Measurements from ENCODE around the gene PEF1.

PEF1 gene

GRCh38 chr1:31670593-31670964 lies 25.9 kb upstream of the PEF1 start:
- FAIRE-seq: no peak

- no peak for FAIRE-seq
Observed at GRCh38 chr1:31669786-31670592, 25.3 kb upstream of the PEF1 start.

GRCh38 chr1:31669433-31669785 lies 24.7 kb upstream of the PEF1 start:
- FAIRE-seq: no peak

GRCh38 chr1:31668303-31668883 lies 23.7 kb upstream of the PEF1 start:
- FAIRE-seq: no peak

GRCh38 chr1:31667065-31667785 lies 22.5 kb upstream of the PEF1 start:
- FAIRE-seq: no peak

DNA sequence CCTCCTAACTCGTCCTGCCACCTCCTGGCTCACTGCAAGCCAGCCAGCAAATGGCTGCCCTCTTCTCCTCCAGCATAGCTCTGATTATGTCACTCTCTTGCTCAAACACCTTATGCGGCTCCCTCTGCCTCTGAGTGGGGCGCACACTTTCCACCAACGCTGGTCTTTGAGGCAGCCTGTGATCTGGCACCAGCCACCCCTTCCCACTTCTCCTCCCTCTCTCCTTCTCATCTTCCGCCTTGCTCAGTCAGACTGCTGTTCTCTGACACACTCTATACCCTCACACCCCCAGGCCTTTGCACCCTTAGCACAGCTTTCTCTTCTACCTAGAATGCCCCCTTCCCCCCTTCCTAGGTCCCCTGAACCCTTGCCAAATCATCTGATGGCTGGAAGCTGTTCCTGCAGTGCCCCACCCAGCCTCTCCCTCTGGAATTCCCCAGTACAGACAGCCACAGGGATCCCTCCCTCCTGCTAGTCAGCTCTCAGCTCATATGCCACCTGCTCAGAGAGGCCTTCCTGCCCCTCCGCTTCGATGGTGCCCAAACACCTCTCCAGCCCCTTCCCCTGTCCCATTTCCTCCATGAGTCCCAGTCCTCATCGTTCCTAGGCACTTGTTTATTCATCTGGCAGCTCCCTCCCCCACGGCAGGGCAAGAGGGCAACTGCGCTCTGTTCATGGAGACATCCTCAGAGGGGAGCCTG lies 21.7 kb upstream of the PEF1 start:
- FAIRE-seq: no peak

DNA sequence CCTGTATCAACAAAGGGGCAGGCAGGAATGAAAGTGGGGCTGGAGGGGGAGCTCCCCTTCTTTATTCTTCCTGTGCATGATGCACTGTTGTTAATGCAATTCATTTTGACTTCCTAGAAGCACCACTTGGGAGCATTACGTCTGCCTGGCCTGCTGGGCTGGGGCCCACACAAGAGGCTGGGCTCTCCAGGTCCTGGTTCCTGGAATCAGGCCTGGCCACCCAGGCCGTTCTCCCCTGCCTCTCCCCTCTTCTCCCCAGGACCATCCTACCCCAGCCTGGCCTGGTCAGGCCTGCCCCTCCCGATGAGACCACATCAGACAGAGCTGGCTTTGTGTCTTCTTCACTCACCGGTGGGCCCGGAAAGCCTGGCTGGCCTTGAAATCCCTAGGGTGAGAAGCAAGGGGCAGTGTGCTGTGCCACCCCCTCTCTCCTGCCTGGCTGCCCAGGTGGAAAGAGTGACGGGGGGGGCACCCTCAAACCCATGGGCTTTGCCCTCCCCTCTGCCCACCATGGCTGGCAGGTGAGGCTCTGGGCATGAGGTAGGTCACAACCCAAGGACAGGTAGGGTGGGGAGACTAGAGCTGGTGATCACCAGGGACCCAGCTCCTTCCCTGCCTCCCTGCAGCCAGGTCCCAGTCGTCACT lies 20.7 kb upstream of the PEF1 start:
- no peak for FAIRE-seq

- FAIRE-seq: no peak
Observed at GRCh38 chr1:31664528-31664927, 19.9 kb upstream of the PEF1 start.

- FAIRE-seq: no peak
Observed at GRCh38 chr1:31663622-31664452, 19.2 kb upstream of the PEF1 start.

DNA sequence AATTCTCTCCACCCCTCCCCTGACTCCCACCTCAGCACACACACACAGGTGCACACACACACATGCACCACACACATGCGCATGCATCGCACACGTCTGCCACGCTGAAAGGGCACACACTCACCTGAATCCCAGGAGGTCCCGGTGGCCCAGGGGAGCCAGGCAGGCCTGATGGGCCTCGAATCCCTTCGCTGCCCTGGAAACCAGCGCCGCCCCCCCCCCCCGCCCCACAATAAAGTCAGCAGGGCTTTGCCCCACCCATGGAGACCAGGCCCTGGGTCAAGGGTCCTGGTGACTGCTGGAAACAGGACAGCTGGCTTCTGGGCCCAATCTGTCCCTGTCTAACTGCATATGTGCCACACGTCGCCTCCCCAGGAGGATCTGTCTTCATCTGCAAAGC lies 17.8 kb upstream of the PEF1 start:
- FAIRE-seq: no peak

DNA sequence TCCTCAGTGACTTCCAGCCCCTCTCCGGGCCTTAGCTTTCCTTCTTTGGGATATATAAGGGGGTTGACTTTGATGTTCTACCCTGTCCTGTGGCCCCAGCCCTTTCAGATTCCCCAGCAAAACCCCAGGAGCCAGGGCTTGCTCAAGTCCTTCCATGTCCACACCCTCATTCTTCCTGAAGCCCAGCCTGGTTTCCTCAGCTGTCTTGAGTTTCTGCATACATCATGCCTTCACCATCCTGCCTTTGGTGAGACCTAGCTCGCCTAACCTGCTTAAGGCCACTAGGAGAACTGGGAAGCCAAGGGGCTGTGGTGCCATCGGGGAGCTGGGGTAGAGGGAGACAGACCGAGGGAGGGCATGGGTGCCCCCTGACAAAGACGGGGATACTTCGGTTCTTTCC lies 17.2 kb upstream of the PEF1 start:
- no peak for FAIRE-seq

GRCh38 chr1:31660871-31661455 lies 16.3 kb upstream of the PEF1 start:
- no peak for FAIRE-seq

DNA sequence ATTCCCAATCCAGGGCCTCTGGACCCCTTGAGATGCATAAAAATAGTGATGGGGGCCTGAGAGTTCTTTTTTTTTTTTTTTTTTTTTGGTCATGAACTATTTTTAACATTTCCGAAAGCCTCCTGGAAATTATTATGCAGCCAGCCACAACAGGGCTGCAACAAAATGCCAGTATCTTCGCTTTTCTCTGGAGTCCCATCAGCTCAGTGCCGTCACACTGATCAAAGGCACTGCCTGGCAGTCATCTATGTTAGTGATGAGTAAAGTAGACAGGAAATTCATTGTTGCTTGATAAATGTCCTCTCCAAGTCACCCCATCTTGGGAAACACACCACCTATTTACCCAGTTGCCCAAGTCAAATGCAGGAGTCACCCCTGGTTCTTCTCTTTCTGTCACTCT lies 15.2 kb upstream of the PEF1 start:
- FAIRE-seq: no peak

- no peak for FAIRE-seq
Observed at GRCh38 chr1:31658721-31659120, 14.0 kb upstream of the PEF1 start.

- FAIRE-seq: no peak
Observed at GRCh38 chr1:31657972-31658510, 13.4 kb upstream of the PEF1 start.

GRCh38 chr1:31657020-31657804 lies 12.5 kb upstream of the PEF1 start:
- FAIRE-seq: no peak

DNA sequence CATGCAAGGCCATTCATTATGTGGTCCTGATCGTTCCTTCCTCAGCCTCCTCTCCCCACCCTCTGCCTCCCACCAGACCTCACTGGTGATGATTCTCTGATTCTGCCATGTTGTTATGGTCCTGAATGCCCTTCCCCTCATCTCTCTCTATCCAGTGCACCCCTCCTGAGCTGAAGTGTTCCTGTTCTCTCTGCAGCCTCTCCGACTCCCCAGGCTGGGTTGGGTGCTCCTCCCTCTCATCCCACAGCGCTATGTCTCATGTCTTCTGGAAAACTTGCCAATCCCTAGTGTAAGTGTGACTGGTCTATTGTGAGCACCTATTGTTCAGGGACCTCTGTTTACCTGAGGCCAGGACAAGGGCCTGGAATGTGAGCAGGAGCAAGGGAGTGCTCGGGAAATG lies 11.1 kb upstream of the PEF1 start:
- no peak for FAIRE-seq

DNA sequence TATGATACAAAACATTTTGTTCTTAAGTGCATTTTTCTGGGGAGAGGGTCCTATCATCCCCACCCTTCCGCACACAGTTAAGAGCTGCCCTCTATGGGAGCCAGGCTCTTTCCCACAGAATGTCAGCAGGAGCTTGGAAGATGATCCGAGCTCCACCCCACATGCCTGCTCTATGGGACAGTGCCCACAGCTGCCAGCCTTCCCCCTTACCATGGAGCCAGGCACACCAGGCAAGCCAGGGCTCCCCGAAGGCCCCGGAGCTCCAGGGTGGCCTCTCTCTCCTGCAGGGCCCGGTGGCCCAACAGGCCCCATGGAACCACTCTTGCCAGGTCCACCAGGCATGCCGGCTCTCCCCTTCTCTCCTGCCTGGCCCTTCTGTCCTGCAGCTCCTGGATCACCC lies 10.4 kb upstream of the PEF1 start:
- FAIRE-seq: no peak

- FAIRE-seq: no peak
Observed at GRCh38 chr1:31654474-31654776, 9.7 kb upstream of the PEF1 start.

DNA sequence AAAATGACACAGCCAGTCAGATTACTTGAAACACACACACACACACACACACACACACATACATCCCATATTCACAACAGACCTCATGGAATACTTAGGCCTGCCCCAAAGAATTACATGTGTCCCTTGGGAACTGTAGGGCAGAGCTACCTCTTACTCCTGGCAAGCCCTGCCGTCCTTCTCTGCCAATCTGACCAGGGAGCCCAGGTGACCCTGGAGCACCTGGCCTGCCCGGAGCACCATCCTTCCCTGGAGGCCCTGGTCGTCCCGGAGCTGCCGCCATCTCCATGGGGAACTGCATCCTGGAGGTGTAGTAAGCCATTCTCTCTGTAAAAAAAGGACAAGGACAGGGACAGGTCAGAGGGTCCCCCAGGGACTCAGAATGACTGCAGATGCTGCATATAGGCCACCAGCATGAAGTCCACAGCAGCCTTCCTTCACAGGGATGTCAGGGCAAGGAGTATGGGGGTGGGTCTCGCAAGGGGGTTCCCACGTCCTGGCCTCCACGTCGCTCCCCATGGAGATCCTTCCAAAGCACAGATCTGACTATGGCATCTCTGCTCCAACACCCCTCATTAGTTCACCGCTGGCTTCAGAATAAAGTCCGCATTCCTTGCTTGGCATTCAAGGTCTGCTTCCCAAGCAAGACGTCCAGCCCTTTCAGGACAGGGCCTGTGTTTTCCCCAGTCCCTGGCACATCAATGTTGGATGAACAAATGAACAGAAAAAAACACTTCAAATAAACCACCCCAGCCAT lies 9.2 kb upstream of the PEF1 start:
- no peak for FAIRE-seq

All from A204.1 (cell line).